KG1 (cell line): ENCODE data around the gene ZBTB4.

Source experiments
- DNase-seq: peaks from one replicate; lab custom pipeline; 2025; lab: John Stamatoyannopoulos, UW

The ZBTB4 gene

GRCh38 chr17:7419819-7420610, 59.4 kb downstream of the ZBTB4 start, which contains the start of gene SPEM1:
Gene SPEM1, plus strand, starts transcription at chr17:7420324. Its CDS starts 61 bp downstream, at chr17:7420385.
- DNase-seq, result no peak

- no peak for DNase-seq
Observed at GRCh38 chr17:7418472-7419152, 60.8 kb downstream of the ZBTB4 start.

- no peak for DNase-seq
Observed at GRCh38 chr17:7417056-7417655, 62.3 kb downstream of the ZBTB4 start.

- no peak for DNase-seq
Observed at GRCh38 chr17:7416323-7416722, 63.1 kb downstream of the ZBTB4 start.

GRCh38 chr17:7415784-7416183, 63.6 kb downstream of the ZBTB4 start:
- no peak for DNase-seq

GRCh38 chr17:7414837-7415236, 64.6 kb downstream of the ZBTB4 start:
- no peak for DNase-seq

- no peak for DNase-seq
Observed at GRCh38 chr17:7413346-7413985, 66.0 kb downstream of the ZBTB4 start.

- DNase-seq, result no peak
Observed at GRCh38 chr17:7411427-7411750, 68.0 kb downstream of the ZBTB4 start.

GRCh38 chr17:7410634-7411426, 68.6 kb downstream of the ZBTB4 start:
- DNase-seq, result no peak

GRCh38 chr17:7409716-7410115, 69.7 kb downstream of the ZBTB4 start:
- no peak for DNase-seq
